GM12878 (cell line): Measurements from ENCODE around the gene USP47. TPM values are rescaled to one million over a fixed set of nuclear protein-coding genes. Genes with fewer than 3 reads are reported as not detected.

Experiments
- ATAC-seq: fragments of 200-7000 bp; cut with Tn5 transposase; 3 replicates; pipeline ENCODE4 v1.9.1; 2020; ENCODE audit warnings: mild to moderate bottlenecking, moderate library complexity
- BruUV-seq: library from RNA; stranded (reverse); fragments of 400-500 nt; replicated peaks from 2 replicates; lab custom pipeline; 2021; lab: Mats Ljungman, UMichigan
- CTCF ChIA-PET: fragments of 300-600 bp; sonication (Branson Sonifier 250); formaldehyde crosslinking; extraction: SDS; loops from one replicate; lab custom pipeline; 2021; ENCODE audit warnings: inconsistent platforms; lab: Yijun Ruan, JAX
- POLR2A ChIA-PET: fragments of 350-600 bp; formaldehyde crosslinking; extraction: SDS; loops from one replicate; lab custom pipeline; 2021; ENCODE audit warnings: inconsistent platforms; lab: Charles Lee
- RAD21 ChIA-PET: fragments of 300-600 bp; sonication (Branson Sonifier 250); formaldehyde crosslinking; loops from one replicate; lab custom pipeline; 2023; ENCODE audit warnings: antibody characterized with exemption; ENCODE audit not compliant: unreplicated experiment; lab: Charles Lee
- SMC1A ChIA-PET: fragments of 300-600 bp; sonication (Branson Sonifier 250); formaldehyde crosslinking; loops from one replicate; lab custom pipeline; 2023; ENCODE audit not compliant: unreplicated experiment, uncharacterized antibody; lab: Charles Lee
- DNase-seq: peaks from one replicate; pipeline ENCODE4 v3.0.0-alpha.2; 2011; ENCODE audit warnings: low read depth, low spot score
- FAIRE-seq: peaks from 3 replicates; lab custom pipeline; 2011; peaks lifted over from hg19 to GRCh38; lab: Jason Lieb, UNC
- H2AFZ ChIP-seq: 2 replicates; pipeline ENCODE4 v1.6.0; 2011; ENCODE audit warnings: low read depth, low read length, control low read depth; ENCODE audit not compliant: control insufficient read depth
- H3K27ac ChIP-seq: 2 replicates; pipeline ENCODE4 v1.5.1; 2011; ENCODE audit warnings: control low read depth; ENCODE audit not compliant: control insufficient read depth, insufficient read depth
- H3K27me3 ChIP-seq, 2 experiments: replicated peaks in 1 of 2; 2 replicates each; pipeline versions ENCODE4 v1.6.0 to v1.6.1; 2011; ENCODE audit warnings: low read length in 1 of 2; ENCODE audit not compliant: control insufficient read depth in 2 of 2, insufficient read depth in 2 of 2
- H3K36me3 ChIP-seq, 2 experiments: 2 replicates each; pipeline ENCODE4 v1.5.1; 2011; ENCODE audit warnings: low read length in 1 of 2; ENCODE audit not compliant: control insufficient read depth in 2 of 2, insufficient read depth in 2 of 2
- H3K4me1 ChIP-seq: 2 replicates; pipeline ENCODE4 v1.6.1; 2011; ENCODE audit warnings: mild to moderate bottlenecking, low read length, moderate library complexity, mixed read lengths; ENCODE audit not compliant: control insufficient read depth, insufficient read depth
- H3K4me2 ChIP-seq: 2 replicates; pipeline ENCODE4 v1.6.0; 2011; ENCODE audit warnings: control low read depth; ENCODE audit not compliant: control insufficient read depth, insufficient read depth
- H3K4me3 ChIP-seq: fragments of 200-600 bp; sonication (generic); 2 replicates; pipeline ENCODE4 v1.5.1; 2016
- H3K79me2 ChIP-seq: 2 replicates; pipeline ENCODE4 v1.6.0; 2011; ENCODE audit warnings: low read length; ENCODE audit not compliant: control insufficient read depth, insufficient read depth
- H3K9ac ChIP-seq: 2 replicates; pipeline ENCODE4 v1.8.0; 2011; ENCODE audit warnings: low read length, control low read depth, mixed read lengths; ENCODE audit not compliant: control insufficient read depth, insufficient read depth
- H3K9me3 ChIP-seq: replicated peaks from 3 replicates; pipeline ENCODE4 v1.5.1; 2011; ENCODE audit warnings: mild to moderate bottlenecking, low read length; ENCODE audit not compliant: control insufficient read depth, insufficient read depth
- H4K20me1 ChIP-seq: 2 replicates; pipeline ENCODE4 v1.6.0; 2011; ENCODE audit not compliant: control insufficient read depth, insufficient read depth
- CBX3 ChIP-seq: fragments of 200-600 bp; sonication (generic); IDR thresholded peaks from 2 replicates; pipeline ENCODE4 v1.6.1; 2016; ENCODE audit warnings: low read depth, borderline replicate concordance
- CHD4 ChIP-seq: fragments of 200-600 bp; sonication (generic); IDR thresholded peaks from 2 replicates; pipeline ENCODE4 v1.6.1; 2016; ENCODE audit warnings: mild to moderate bottlenecking
- CREM ChIP-seq: IDR thresholded peaks from 2 replicates; pipeline ENCODE4 v1.6.1; 2014; ENCODE audit warnings: antibody characterized with exemption, low read depth
- ESRRA ChIP-seq: IDR thresholded peaks from 2 replicates; pipeline ENCODE4 v1.6.1; 2012; ENCODE audit warnings: mild to moderate bottlenecking, low read length, improper control_type of control experiment
- IRF4 ChIP-seq: IDR thresholded peaks from 2 replicates; pipeline ENCODE4 v1.6.1; 2011; ENCODE audit warnings: low read depth, low read length
- MAX ChIP-seq: IDR thresholded peaks from 2 replicates; pipeline ENCODE4 v1.6.1; 2012; ENCODE audit warnings: low read depth, low read length, improper control_type of control experiment
- MLLT1 ChIP-seq: fragments of 450-650 bp; IDR thresholded peaks from 2 replicates; pipeline ENCODE4 v1.6.1; 2016; ENCODE audit warnings: mild to moderate bottlenecking
- MYB ChIP-seq: fragments of 150-350 bp; IDR thresholded peaks from 2 replicates; pipeline ENCODE4 v1.6.1; 2014; ENCODE audit warnings: mild to moderate bottlenecking, low read depth, low read length, borderline replicate concordance
- NFYA ChIP-seq: IDR thresholded peaks from 2 replicates; pipeline ENCODE4 v1.6.1; 2011; ENCODE audit warnings: low read depth, mild to moderate bottlenecking, low read length, improper control_type of control experiment, borderline replicate concordance
- POLR2AphosphoS2 ChIP-seq: IDR thresholded peaks from 2 replicates; pipeline ENCODE4 v1.6.1; 2011; ENCODE audit warnings: low read depth, mild to moderate bottlenecking, low read length, improper control_type of control experiment, moderate library complexity
- POU2F2 ChIP-seq: IDR thresholded peaks from 3 replicates; pipeline ENCODE4 v1.6.1; 2011; ENCODE audit warnings: low read depth, mild to moderate bottlenecking, low read length, borderline replicate concordance
- RCOR1 ChIP-seq: conservative IDR thresholded peaks from 2 replicates; pipeline ENCODE4 v1.6.1; 2012; ENCODE audit warnings: low read depth, low read length, improper control_type of control experiment
- REST ChIP-seq: IDR thresholded peaks from 2 replicates; pipeline ENCODE4 v1.6.1; 2012; ENCODE audit warnings: mild to moderate bottlenecking, low read depth, low read length
- RUNX3 ChIP-seq: IDR thresholded peaks from 2 replicates; pipeline ENCODE4 v1.6.1; 2012; ENCODE audit warnings: low read length, inconsistent platforms
- SMAD5 ChIP-seq: IDR thresholded peaks from 2 replicates; pipeline ENCODE4 v1.6.1; 2016; ENCODE audit warnings: antibody characterized with exemption, low read depth
- TARDBP ChIP-seq: IDR thresholded peaks from 2 replicates; pipeline ENCODE4 v1.6.1; 2016; ENCODE audit warnings: borderline replicate concordance
- ZBTB33 ChIP-seq: fragments of 450-650 bp; IDR thresholded peaks from 2 replicates; pipeline ENCODE4 v1.6.1; 2017; ENCODE audit warnings: mild to moderate bottlenecking
- WGBS: methylation state at CpG from one replicate; pipeline ENCODE4 v1.1.6; 2016; ENCODE audit warnings: low lambda C conversion rate; ENCODE audit not compliant: insufficient replicate concordance, insufficient coverage; ENCODE audit errors: missing lambda C conversion rate; 5-methylcytosine and 5-hydroxymethylcytosine counted together
- in situ Hi-C: fragments of 300-500 bp; cut with MboI; formaldehyde crosslinking; loops from 9 replicates; pipeline ENCODE4 v1.14.3; 2018; ENCODE audit warnings: mixed read lengths
- intact Hi-C: fragments of 100-400 bp; cut with micrococcal nuclease; formaldehyde crosslinking; loops from one replicate; pipeline ENCODE4 v1.14.2; 2022; ENCODE audit not compliant: unreplicated experiment
- polyA plus RNA-seq, 11 experiments: library from polyadenylated mRNA; depleted of rRNA in 4 of 11; unstranded in 6 of 11; stranded (reverse) in 5 of 11; fragments of >200 nt; fragmentation: Nextera tagmentation in 4 of 11; fragmentation: Illumina TruSeq in 1 of 11; extraction: Ambion mirVana in 4 of 11; extraction: Trizol in 1 of 11; gene quantifications; 1 replicate in 1 of 11; 2 replicates in 10 of 11; pipeline versions ENCODE4 v1.2.1 to v1.2.3, GENCODE V29; 2011 to 2016; ENCODE audit warnings: inconsistent platforms in 2 of 11, missing spikeins in 2 of 11, low read depth in 1 of 11
- total RNA-seq, 4 experiments: library from RNA; depleted of rRNA in 3 of 4; stranded (reverse); fragments of >200 nt in 3 of 4; fragmentation: Illumina TruSeq in 1 of 4; extraction: Trizol in 1 of 4; gene quantifications; 2 replicates each; pipeline versions ENCODE4 v1.2.1 to v1.2.3, GENCODE V29; 2013 to 2021

Gene USP47
- total and polyA plus RNA-seq, 10 of the 15 experiments (the other 5 are each of a cell fraction or from before 2014, with no cell fraction given) = 13.9 to 54.0 (median 31.6) TPM

- DNase-seq (no peak), ATAC-seq (no peak), FAIRE-seq (no peak)
- no peak overlapping the region for H3K4me3 ChIP-seq
- H3K36me3 ChIP-seq = peaks cover 4 to 14% of the 10 kb centered on the region in 2 experiments
- no peak overlapping the region for H3K27ac ChIP-seq
- H3K27me3 ChIP-seq = no peaks in the 10 kb centered on the region
- no peaks in the 10 kb centered on the region for H3K9me3 ChIP-seq
- in situ Hi-C loops = no loop called here
- no peaks in the 10 kb centered on the region for H4K20me1 ChIP-seq
- POLR2A ChIA-PET = no interaction called here
- 100% methylated on average over 1 of the region's 1 CpG for WGBS
- no peak overlapping the region for H2AFZ ChIP-seq
- H3K79me2 ChIP-seq = no peaks in the 10 kb centered on the region
- RAD21 ChIA-PET = no interaction called here
- intact Hi-C loops = no loop called here
- no peak overlapping the region for H3K9ac ChIP-seq
- SMC1A ChIA-PET = interaction anchor here (0.9 to 1.5 kb wide), 2 partner anchors 9 to 12 kb away, joined by 4 to 5 read pairs; no protein-coding TSS in a partner anchor
- CTCF ChIA-PET = no interaction called here
- H3K4me1 ChIP-seq = no peaks in the 10 kb centered on the region
- TF ChIP-seq REST = no peak
- TF ChIP-seq MAX = no peak
- TF ChIP-seq MYB = no peak
- TF ChIP-seq MLLT1 = no peak
- no peak for TF ChIP-seq IRF4
- TF ChIP-seq ZBTB33 = no peak
- no peak for TF ChIP-seq ESRRA
- no peak for TF ChIP-seq POLR2AphosphoS2
- no peak for TF ChIP-seq CBX3
- no peak for TF ChIP-seq CHD4
- no peak for TF ChIP-seq TARDBP
- no peak for TF ChIP-seq RUNX3
- no peak for TF ChIP-seq RCOR1
- no peak for TF ChIP-seq CREM
- no peak for TF ChIP-seq SMAD5
- no peak for TF ChIP-seq POU2F2
- no peak for TF ChIP-seq NFYA
- H3K4me2 ChIP-seq = no peak overlapping the region
- BruUV-seq = no TSS peak
Observed at GRCh38 chr11:11937957-11938356, 96.2 kb downstream of the USP47 start.
